Measurements from ENCODE around the gene SEMA3F.

Gene SEMA3F

GRCh38 chr3:50168388-50168787 is 13.3 kb downstream of the SEMA3F start:
- Histone ChIP-seq H3K9me3 (ENCODE audit: control insufficient read depth, insufficient read depth, low read length) (no peaks in the 10 kb centered on the region), H3K4me3 (ENCODE audit: low read length) (no peak overlapping the region), H3K27me3 (ENCODE audit: control insufficient read depth, low read length) (peaks cover 6% of the 10 kb centered on the region; the same call in 1 of the 2 replicates), H3K27ac (ENCODE audit: low read depth, low read length) (no peak overlapping the region), H3K36me3 (ENCODE audit: control insufficient read depth, low read length) (no peaks in the 10 kb centered on the region), H3F3A (ENCODE audit: control insufficient read depth, insufficient read depth) (no peaks in the 10 kb centered on the region), H3K79me2 (ENCODE audit: control insufficient read depth, low read length) (no peaks in the 10 kb centered on the region), H4K20me1 (ENCODE audit: control insufficient read depth, insufficient read depth, low read depth, low read length) (no peaks in the 10 kb centered on the region), H3K4me2 (ENCODE audit: low read length) (no peak overlapping the region), H3K9me2 (replicated peaks; ENCODE audit: control insufficient read depth, low read length) (no peaks in the 10 kb centered on the region), H3K4me1 (ENCODE audit: control insufficient read depth, low read length) (no peaks in the 10 kb centered on the region)
- TF ChIP-seq, protein P1, sequence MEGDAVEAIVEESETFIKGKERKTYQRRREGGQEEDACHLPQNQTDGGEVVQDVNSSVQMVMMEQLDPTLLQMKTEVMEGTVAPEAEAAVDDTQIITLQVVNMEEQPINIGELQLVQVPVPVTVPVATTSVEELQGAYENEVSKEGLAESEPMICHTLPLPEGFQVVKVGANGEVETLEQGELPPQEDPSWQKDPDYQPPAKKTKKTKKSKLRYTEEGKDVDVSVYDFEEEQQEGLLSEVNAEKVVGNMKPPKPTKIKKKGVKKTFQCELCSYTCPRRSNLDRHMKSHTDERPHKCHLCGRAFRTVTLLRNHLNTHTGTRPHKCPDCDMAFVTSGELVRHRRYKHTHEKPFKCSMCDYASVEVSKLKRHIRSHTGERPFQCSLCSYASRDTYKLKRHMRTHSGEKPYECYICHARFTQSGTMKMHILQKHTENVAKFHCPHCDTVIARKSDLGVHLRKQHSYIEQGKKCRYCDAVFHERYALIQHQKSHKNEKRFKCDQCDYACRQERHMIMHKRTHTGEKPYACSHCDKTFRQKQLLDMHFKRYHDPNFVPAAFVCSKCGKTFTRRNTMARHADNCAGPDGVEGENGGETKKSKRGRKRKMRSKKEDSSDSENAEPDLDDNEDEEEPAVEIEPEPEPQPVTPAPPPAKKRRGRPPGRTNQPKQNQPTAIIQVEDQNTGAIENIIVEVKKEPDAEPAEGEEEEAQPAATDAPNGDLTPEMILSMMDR (IDR thresholded peaks at IDR 0.05; ENCODE audit: low read depth, low read length, poor library complexity, severe bottlenecking) = no peak
- TF ChIP-seq EZH2phosphoT487 (IDR thresholded peaks at IDR 0.05; ENCODE audit: borderline replicate concordance, low read length) = no peak

DNA sequence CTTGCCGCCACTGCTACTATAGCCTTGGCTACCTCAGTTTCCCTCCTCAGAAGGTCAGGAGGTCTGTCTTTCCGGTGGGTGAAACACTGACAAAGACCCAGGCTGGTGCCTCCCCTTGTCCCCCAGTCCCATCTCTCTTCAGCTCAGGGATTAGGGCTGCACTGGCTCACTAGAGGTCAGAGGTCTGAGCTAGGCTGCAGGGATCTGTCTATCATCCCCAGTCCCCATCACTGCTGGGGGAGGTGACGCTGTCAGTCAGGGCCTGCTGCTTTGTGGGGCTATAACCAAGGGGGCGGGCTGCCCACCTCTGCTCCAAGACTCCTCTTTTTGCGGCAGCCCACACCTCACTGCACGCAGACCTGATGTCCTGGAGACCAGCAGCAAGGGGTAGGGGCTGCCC is 13.7 kb downstream of the SEMA3F start:
- peaks cover 6% of the 10 kb centered on the region; the same call in 1 of the 2 replicates for H3K27me3 ChIP-seq (ENCODE audit: control insufficient read depth, low read length)

DNA sequence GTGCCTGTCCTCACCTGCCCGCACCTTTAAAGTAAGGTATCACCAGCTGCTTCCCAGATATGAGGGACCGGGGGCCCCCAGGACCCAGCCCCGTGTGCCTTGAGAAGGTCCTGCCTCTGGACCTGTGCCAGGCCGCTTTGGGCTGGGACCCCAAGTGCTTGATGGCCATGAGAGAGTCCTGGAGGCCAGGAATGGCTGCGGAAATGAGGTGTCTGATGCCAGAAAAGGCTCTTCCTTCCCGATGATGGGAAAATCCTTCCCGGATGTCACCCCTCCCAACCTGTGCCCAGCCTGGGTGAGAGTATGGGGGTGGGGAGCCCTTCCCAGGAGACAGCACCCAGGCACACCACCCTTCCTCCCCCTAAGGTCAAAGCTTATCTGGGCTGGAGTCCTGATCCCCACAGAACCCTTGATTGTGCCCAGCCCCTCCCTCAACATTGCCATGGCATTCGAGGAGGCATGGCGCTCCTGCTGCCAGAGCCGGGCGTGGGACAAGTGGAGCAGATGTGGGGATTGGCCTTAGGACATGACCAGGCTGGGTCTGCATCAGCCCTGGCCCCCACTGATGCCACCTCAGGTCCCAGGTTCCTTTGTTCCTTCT is 14.2 kb downstream of the SEMA3F start:
- no peaks in the 10 kb centered on the region for H3K36me3 ChIP-seq (ENCODE audit: control insufficient read depth, low read length)
- H3K4me3 ChIP-seq (ENCODE audit: low read length) = no peak overlapping the region
- 0 out of 2 replicates have a peak, but pooled peaks cover 3% of the 10 kb centered on the region for H3K4me1 ChIP-seq (ENCODE audit: control insufficient read depth, low read length)
- no peak overlapping the region for H3K27ac ChIP-seq (ENCODE audit: low read depth, low read length)
- TF ChIP-seq, protein P1 (IDR thresholded peaks at IDR 0.05; ENCODE audit: low read depth, low read length, poor library complexity, severe bottlenecking) = no peak
- TF ChIP-seq EZH2phosphoT487 (IDR thresholded peaks at IDR 0.05; ENCODE audit: borderline replicate concordance, low read length) = no peak
- H3F3A ChIP-seq (ENCODE audit: control insufficient read depth, insufficient read depth) = no peaks in the 10 kb centered on the region
- no peaks in the 10 kb centered on the region for H3K79me2 ChIP-seq (ENCODE audit: control insufficient read depth, low read length)
- no peaks in the 10 kb centered on the region for H4K20me1 ChIP-seq (ENCODE audit: control insufficient read depth, insufficient read depth, low read depth, low read length)
- H3K9me2 ChIP-seq (replicated peaks; ENCODE audit: control insufficient read depth, low read length) = no peaks in the 10 kb centered on the region
- no peaks in the 10 kb centered on the region for H3K9me3 ChIP-seq (ENCODE audit: control insufficient read depth, insufficient read depth, low read length)
- H3K27me3 ChIP-seq (ENCODE audit: control insufficient read depth, low read length) = peaks cover 6% of the 10 kb centered on the region; the same call in 1 of the 2 replicates
- no peak overlapping the region for H3K4me2 ChIP-seq (ENCODE audit: low read length)

More for the DNA sequence above, 13.7 kb downstream of the SEMA3F start:
- no peaks in the 10 kb centered on the region for H3K36me3 ChIP-seq (ENCODE audit: control insufficient read depth, low read length)
- H3K9me2 ChIP-seq (replicated peaks; ENCODE audit: control insufficient read depth, low read length) = no peaks in the 10 kb centered on the region
- no peak overlapping the region for H3K4me3 ChIP-seq (ENCODE audit: low read length)
- H3K4me1 ChIP-seq (ENCODE audit: control insufficient read depth, low read length) = 0 out of 2 replicates have a peak, but pooled peaks cover 2% of the 10 kb centered on the region
- TF ChIP-seq, protein P1 (IDR thresholded peaks at IDR 0.05; ENCODE audit: low read depth, low read length, poor library complexity, severe bottlenecking) = no peak
- no peak for TF ChIP-seq EZH2phosphoT487 (IDR thresholded peaks at IDR 0.05; ENCODE audit: borderline replicate concordance, low read length)
- no peak overlapping the region for H3K4me2 ChIP-seq (ENCODE audit: low read length)
- H3K79me2 ChIP-seq (ENCODE audit: control insufficient read depth, low read length) = no peaks in the 10 kb centered on the region
- H3K27ac ChIP-seq (ENCODE audit: low read depth, low read length) = no peak overlapping the region
- no peaks in the 10 kb centered on the region for H4K20me1 ChIP-seq (ENCODE audit: control insufficient read depth, insufficient read depth, low read depth, low read length)
- no peaks in the 10 kb centered on the region for H3K9me3 ChIP-seq (ENCODE audit: control insufficient read depth, insufficient read depth, low read length)
- no peaks in the 10 kb centered on the region for H3F3A ChIP-seq (ENCODE audit: control insufficient read depth, insufficient read depth)
